BLaER1 (cell line): ENCODE results near the gene ARMH1.
A peak's percentile ranks its signal among the peaks of the same experiment; 100 is the strongest.

Experiments used
- H3K27ac ChIP-seq: shearing (Covaris generic); formaldehyde crosslinking; 2 replicates; pipeline ENCODE4 v1.8.1; 2022
- H3K27me3 ChIP-seq: shearing (Covaris generic); formaldehyde crosslinking; 2 replicates; pipeline ENCODE4 v1.8.1; 2022
- H3K36me3 ChIP-seq: shearing (Covaris generic); formaldehyde crosslinking; 2 replicates; pipeline ENCODE4 v1.8.1; 2022
- H3K4me1 ChIP-seq: shearing (Covaris generic); formaldehyde crosslinking; 2 replicates; pipeline ENCODE4 v1.8.1; 2022
- H3K4me2 ChIP-seq: shearing (Covaris generic); formaldehyde crosslinking; 2 replicates; pipeline ENCODE4 v1.8.1; 2022
- H3K4me3 ChIP-seq: shearing (Covaris generic); formaldehyde crosslinking; 2 replicates; pipeline ENCODE4 v1.8.1; 2022
- H3K9ac ChIP-seq: shearing (Covaris generic); formaldehyde crosslinking; 2 replicates; pipeline ENCODE4 v1.8.1; 2022
- H3K9me3 ChIP-seq: shearing (Covaris generic); formaldehyde crosslinking; 2 replicates; pipeline ENCODE4 v1.8.1; 2022
- H4K20me1 ChIP-seq: shearing (Covaris generic); formaldehyde crosslinking; 2 replicates; pipeline ENCODE4 v1.8.1; 2022
- Cebpa-rat ChIP-seq: shearing (Covaris generic); IDR thresholded peaks from 2 replicates; pipeline ENCODE4 v1.8.1; 2022

The ARMH1 gene

GRCh38 chr1:44674113-44675000, at the start of gene ARMH1, which contains the start of gene TMEM53:
TSS of gene ARMH1 (plus strand) at chr1:44674714. CDS start at chr1:44689698, 14,984 bp downstream.
TSS of gene TMEM53 (minus strand) at chr1:44674481. CDS start at chr1:44674391, 90 bp downstream.
- Histone ChIP-seq H3K4me2 (peak within 1 kb of the TSS; percentile 88), H3K36me3 (no peaks in the 10 kb centered on the region), H3K4me1 (peaks cover 64% of the 10 kb centered on the region), H3K4me3 (peak within 1 kb of the TSS; percentile 71), H3K27ac (peak within 1 kb of the TSS; percentile 66), H3K9ac (peak within 1 kb of the TSS; percentile 66), H3K27me3 (no peaks in the 10 kb centered on the region), H3K9me3 (no peaks in the 10 kb centered on the region), H4K20me1 (no peaks in the 10 kb centered on the region)
- no peak for TF ChIP-seq Cebpa-rat

GRCh38 chr1:44625348-44625747, 49.2 kb upstream of the ARMH1 start:
- Histone ChIP-seq H3K4me3 (no peak overlapping the region), H3K27ac (no peak overlapping the region), H3K4me2 (no peak overlapping the region), H3K36me3 (no peaks in the 10 kb centered on the region), H4K20me1 (no peaks in the 10 kb centered on the region), H3K27me3 (no peaks in the 10 kb centered on the region), H3K4me1 (peaks cover 5% of the 10 kb centered on the region; the same call in 1 of the 2 replicates), H3K9ac (no peak overlapping the region), H3K9me3 (no peaks in the 10 kb centered on the region)
- no peak for TF ChIP-seq Cebpa-rat

GRCh38 chr1:44628962-44629756, 45.4 kb upstream of the ARMH1 start:
- no peak overlapping the region for H3K27ac ChIP-seq
- H3K27me3 ChIP-seq: no peaks in the 10 kb centered on the region
- peaks cover 26% of the 10 kb centered on the region for H3K4me1 ChIP-seq
- no peak overlapping the region for H3K9ac ChIP-seq
- H4K20me1 ChIP-seq: peaks cover 17% of the 10 kb centered on the region
- H3K9me3 ChIP-seq: no peaks in the 10 kb centered on the region
- H3K36me3 ChIP-seq: peaks cover 11% of the 10 kb centered on the region
- TF ChIP-seq Cebpa-rat: no peak
- H3K4me3 ChIP-seq: no peak overlapping the region
- no peak overlapping the region for H3K4me2 ChIP-seq

- H3K4me3 ChIP-seq: no peak overlapping the region
- H3K9me3 ChIP-seq: no peaks in the 10 kb centered on the region
- TF ChIP-seq Cebpa-rat: no peak
- H3K4me2 ChIP-seq: no peak overlapping the region
- H3K27ac ChIP-seq: no peak overlapping the region
- H3K4me1 ChIP-seq: peaks cover 35% of the 10 kb centered on the region
- peaks cover 21% of the 10 kb centered on the region for H3K36me3 ChIP-seq
- no peaks in the 10 kb centered on the region for H3K27me3 ChIP-seq
- H3K9ac ChIP-seq: no peak overlapping the region
- peaks cover 27% of the 10 kb centered on the region for H4K20me1 ChIP-seq
Observed at GRCh38 chr1:44630116-44630515, 44.4 kb upstream of the ARMH1 start.

GRCh38 chr1:44631333-44631646, 43.2 kb upstream of the ARMH1 start:
- H3K9me3 ChIP-seq: no peaks in the 10 kb centered on the region
- peak overlapping the region; percentile 97 for H3K27ac ChIP-seq
- peak overlapping the region; percentile 84 for H3K4me2 ChIP-seq
- no peak for TF ChIP-seq Cebpa-rat
- peak overlapping the region; percentile 85 for H3K4me3 ChIP-seq
- H3K36me3 ChIP-seq: peaks cover 33% of the 10 kb centered on the region
- H3K27me3 ChIP-seq: no peaks in the 10 kb centered on the region
- peaks cover 39% of the 10 kb centered on the region for H4K20me1 ChIP-seq
- H3K4me1 ChIP-seq: peaks cover 47% of the 10 kb centered on the region
- H3K9ac ChIP-seq: peak overlapping the region; percentile 92

GRCh38 chr1:44631647-44632539, 42.6 kb upstream of the ARMH1 start:
- no peaks in the 10 kb centered on the region for H3K27me3 ChIP-seq
- H3K9ac ChIP-seq: peak overlapping the region; percentile 92
- H3K4me2 ChIP-seq: peak overlapping the region; percentile 84
- H3K36me3 ChIP-seq: peaks cover 39% of the 10 kb centered on the region
- peak overlapping the region; percentile 85 for H3K4me3 ChIP-seq
- peaks cover 45% of the 10 kb centered on the region for H4K20me1 ChIP-seq
- no peaks in the 10 kb centered on the region for H3K9me3 ChIP-seq
- H3K27ac ChIP-seq: peak overlapping the region; percentile 97
- no peak for TF ChIP-seq Cebpa-rat
- H3K4me1 ChIP-seq: peaks cover 53% of the 10 kb centered on the region

GRCh38 chr1:44632598-44632997, 41.9 kb upstream of the ARMH1 start:
- H3K27me3 ChIP-seq: no peaks in the 10 kb centered on the region
- H4K20me1 ChIP-seq: peaks cover 52% of the 10 kb centered on the region
- H3K4me2 ChIP-seq: peak overlapping the region; percentile 84
- peaks cover 54% of the 10 kb centered on the region for H3K4me1 ChIP-seq
- H3K27ac ChIP-seq: peak overlapping the region; percentile 97
- H3K9me3 ChIP-seq: no peaks in the 10 kb centered on the region
- H3K9ac ChIP-seq: peak overlapping the region; percentile 92
- H3K36me3 ChIP-seq: peaks cover 46% of the 10 kb centered on the region
- TF ChIP-seq Cebpa-rat: no peak
- H3K4me3 ChIP-seq: peak overlapping the region; percentile 85

- Histone ChIP-seq H3K4me2 (0 out of 2 replicates have a peak overlapping the region, but pooled peaks have one; percentile 2), H4K20me1 (peaks cover 73% of the 10 kb centered on the region), H3K4me3 (no peak overlapping the region), H3K27me3 (no peaks in the 10 kb centered on the region), H3K9ac (peak overlapping the region; percentile 7; the same call in 1 of the 2 replicates), H3K36me3 (peaks cover 67% of the 10 kb centered on the region), H3K4me1 (peaks cover 54% of the 10 kb centered on the region), H3K9me3 (no peaks in the 10 kb centered on the region), H3K27ac (no peak overlapping the region)
- TF ChIP-seq Cebpa-rat: no peak
Observed at GRCh38 chr1:44634606-44635189, 39.8 kb upstream of the ARMH1 start.

GRCh38 chr1:44635439-44635838, 39.1 kb upstream of the ARMH1 start:
- TF ChIP-seq Cebpa-rat: no peak
- Histone ChIP-seq H3K4me2 (peak overlapping the region; percentile 41), H3K4me3 (no peak overlapping the region), H3K4me1 (peaks cover 54% of the 10 kb centered on the region), H3K9ac (peak overlapping the region; percentile 42), H4K20me1 (peaks cover 80% of the 10 kb centered on the region), H3K9me3 (no peaks in the 10 kb centered on the region), H3K27me3 (no peaks in the 10 kb centered on the region), H3K27ac (no peak overlapping the region), H3K36me3 (peaks cover 74% of the 10 kb centered on the region)
